Dedifferentiated amniotic fluid mesenchymal stem cell (primary cell): ENCODE measurements around the gene PHF5A.
"Not testable (repeated sequence)": the region's sequence is repeated elsewhere in the genome, so short reads cannot be mapped to it uniquely, and the experiment has no call there.

Source experiments
- DNase-seq: peaks from one replicate; pipeline ENCODE4 v3.0.0-alpha.2; 2016; ENCODE audit errors: extremely low spot score

PHF5A gene

GRCh38 chr22:41447435-41448188 is 20.9 kb downstream of the PHF5A start:
- DNase-seq, result no peak

- peak; percentile 94 for DNase-seq
These were observed 21.7 kb downstream of the PHF5A start, which contains the start of gene TOB2 for GRCh38 chr22:41446639-41447434. Gene TOB2 (minus strand): TSS chr22:41446801. CDS start chr22:41437345, 9,456 bp downstream.

- no peak for DNase-seq
These were observed 22.4 kb downstream of the PHF5A start for GRCh38 chr22:41446057-41446501.

- no peak for DNase-seq
These were observed 23.1 kb downstream of the PHF5A start for GRCh38 chr22:41445129-41446056.

- DNase-seq, result peak; percentile 95
These were observed 23.9 kb downstream of the PHF5A start for GRCh38 chr22:41444360-41445128.

GRCh38 chr22:41442240-41442792 is 26.2 kb downstream of the PHF5A start:
- no peak for DNase-seq

- not testable (repeated sequence) for DNase-seq
These were observed 28.0 kb downstream of the PHF5A start for GRCh38 chr22:41440511-41440910.

- no peak for DNase-seq
These were observed 31.3 kb downstream of the PHF5A start for GRCh38 chr22:41437198-41437597.

- no peak for DNase-seq
These were observed 32.0 kb downstream of the PHF5A start for GRCh38 chr22:41436322-41437113.

GRCh38 chr22:41435560-41435959 is 32.9 kb downstream of the PHF5A start:
- DNase-seq, result no peak

GRCh38 chr22:41434361-41435003 is 34.0 kb downstream of the PHF5A start:
- DNase-seq, result not testable (repeated sequence)

GRCh38 chr22:41433480-41433879 is 35.0 kb downstream of the PHF5A start:
- DNase-seq, result not testable (repeated sequence)

GRCh38 chr22:41431656-41432055 is 36.8 kb downstream of the PHF5A start:
- DNase-seq, result no peak

- no peak for DNase-seq
These were observed 38.5 kb downstream of the PHF5A start for GRCh38 chr22:41429951-41430332.

GRCh38 chr22:41429232-41429950 is 39.1 kb downstream of the PHF5A start:
- DNase-seq, result no peak

GRCh38 chr22:41425660-41426365 is 42.7 kb downstream of the PHF5A start:
- DNase-seq, result no peak

- no peak for DNase-seq
These were observed 49.8 kb downstream of the PHF5A start for GRCh38 chr22:41418717-41419116.
